ENCODE measurements around the gene TMEM200A. TPM values are rescaled to one million over a fixed set of nuclear protein-coding genes. Genes with fewer than 3 reads are reported as not detected.

TMEM200A gene
- total RNA-seq, 1 donor from 2014 or later, result 3.3 TPM

- DNase-seq (ENCODE audit: low read depth), result no peak
- TF ChIP-seq CTCF (conservative IDR thresholded peaks at IDR 0.05; ENCODE audit: low read depth, low read length), result no peak
- no peak overlapping the region for H3K4me3 ChIP-seq (ENCODE audit: low read depth, low read length)
Measured at GRCh38 chr6:130466748-130467061, 100.9 kb downstream of the TMEM200A start.

- TF ChIP-seq CTCF (conservative IDR thresholded peaks at IDR 0.05; ENCODE audit: low read depth, low read length), result no peak
- no peak for DNase-seq (ENCODE audit: low read depth)
- no peak overlapping the region for H3K4me3 ChIP-seq (ENCODE audit: low read depth, low read length)
Measured at GRCh38 chr6:130467146-130468050, 101.6 kb downstream of the TMEM200A start.

- TF ChIP-seq CTCF (conservative IDR thresholded peaks at IDR 0.05; ENCODE audit: low read depth, low read length), result no peak
- no peak overlapping the region for H3K4me3 ChIP-seq (ENCODE audit: low read depth, low read length)
- no peak for DNase-seq (ENCODE audit: low read depth)
Measured at GRCh38 chr6:130470766-130471165, 104.9 kb downstream of the TMEM200A start.

- no peak for TF ChIP-seq CTCF (conservative IDR thresholded peaks at IDR 0.05; ENCODE audit: low read depth, low read length)
- no peak for DNase-seq (ENCODE audit: low read depth)
- no peak overlapping the region for H3K4me3 ChIP-seq (ENCODE audit: low read depth, low read length)
Measured at GRCh38 chr6:130473886-130474285, 108.1 kb downstream of the TMEM200A start.

GRCh38 chr6:130482645-130483390, 117.0 kb downstream of the TMEM200A start:
- DNase-seq (ENCODE audit: low read depth), result no peak
- H3K4me3 ChIP-seq (ENCODE audit: low read depth, low read length), result no peak overlapping the region
- no peak for TF ChIP-seq CTCF (conservative IDR thresholded peaks at IDR 0.05; ENCODE audit: low read depth, low read length)

GRCh38 chr6:130485870-130486269, 120.1 kb downstream of the TMEM200A start:
- DNase-seq (ENCODE audit: low read depth), result no peak
- no peak overlapping the region for H3K4me3 ChIP-seq (ENCODE audit: low read depth, low read length)
- TF ChIP-seq CTCF (conservative IDR thresholded peaks at IDR 0.05; ENCODE audit: low read depth, low read length), result no peak

Data from epithelial cell of proximal tubule (primary cell).